HepG2 (cell line): ENCODE results near the gene SLC20A1. TPM values are rescaled to one million over a fixed set of nuclear protein-coding genes. Genes with fewer than 3 reads are reported as not detected.

ENCODE experiments used
- ARNT ChIP-seq: fragments of 450-650 bp; IDR thresholded peaks from 2 replicates; pipeline ENCODE4 v1.6.1; 2017
- CENPT ChIP-seq: sonication (generic); formaldehyde crosslinking; IDR thresholded peaks from 2 replicates; pipeline ENCODE4 v1.8.0; 2022; ENCODE audit warnings: low read depth, mild to moderate bottlenecking, moderate library complexity, missing genetic modification reagents
- JARID2 ChIP-seq: sonication (generic); formaldehyde crosslinking; IDR thresholded peaks from 2 replicates; pipeline ENCODE4 v1.8.1; 2023; ENCODE audit warnings: missing genetic modification reagents, inconsistent platforms; ENCODE audit not compliant: insufficient replicate concordance
- POLR2AphosphoS5 ChIP-seq: IDR thresholded peaks from 2 replicates; pipeline ENCODE4 v1.6.1; 2012; ENCODE audit warnings: low read depth, low read length
- RFX5 ChIP-seq: IDR thresholded peaks from 2 replicates; pipeline ENCODE4 v1.6.1; 2011; ENCODE audit warnings: low read depth, low read length, improper control_type of control experiment
- SMAD1 ChIP-seq: sonication (generic); formaldehyde crosslinking; IDR thresholded peaks from 2 replicates; pipeline ENCODE4 v1.4.0; 2020; ENCODE audit warnings: missing genetic modification reagents, low read depth, mild to moderate bottlenecking, borderline replicate concordance
- SRSF1 ChIP-seq: fragments of 200-400 bp; formaldehyde crosslinking; optimal IDR thresholded peaks from 2 replicates; pipeline ENCODE3; 2017; ENCODE audit warnings: mild to moderate bottlenecking, low read depth, low read length, moderate library complexity
- TP53 ChIP-seq: sonication (generic); formaldehyde crosslinking; conservative IDR thresholded peaks from 2 replicates; pipeline ENCODE4 v1.4.0; 2020; ENCODE audit warnings: missing genetic modification reagents
- ZNF225 ChIP-seq: sonication (generic); formaldehyde crosslinking; IDR thresholded peaks from 2 replicates; pipeline ENCODE4 v1.4.0; 2020; ENCODE audit warnings: mild to moderate bottlenecking, missing genetic modification reagents
- ZNF530 ChIP-seq: sonication (generic); formaldehyde crosslinking; IDR thresholded peaks from 2 replicates; pipeline ENCODE4 v1.5.0; 2020; ENCODE audit warnings: low read depth, mild to moderate bottlenecking, missing genetic modification reagents
- ZNF557 ChIP-seq: sonication (generic); formaldehyde crosslinking; IDR thresholded peaks from 2 replicates; pipeline ENCODE4 v1.4.0; 2020; ENCODE audit warnings: missing genetic modification reagents
- ZNF558 ChIP-seq: sonication (generic); formaldehyde crosslinking; IDR thresholded peaks from 2 replicates; pipeline ENCODE4 v1.9.0; 2022; ENCODE audit warnings: mild to moderate bottlenecking, missing genetic modification reagents, borderline replicate concordance
- ZNF563 ChIP-seq: sonication (generic); formaldehyde crosslinking; IDR thresholded peaks from 2 replicates; pipeline ENCODE4 v1.8.0; 2022; ENCODE audit warnings: mild to moderate bottlenecking, moderate library complexity, missing genetic modification reagents
- ZNF674 ChIP-seq: sonication (generic); formaldehyde crosslinking; IDR thresholded peaks from 2 replicates; pipeline ENCODE4 v1.5.0; 2020; ENCODE audit warnings: low read depth, mild to moderate bottlenecking, missing genetic modification reagents
- ZNF747 ChIP-seq: sonication (generic); formaldehyde crosslinking; IDR thresholded peaks from 2 replicates; pipeline ENCODE4 v1.8.1; 2023; ENCODE audit warnings: missing genetic modification reagents, mild to moderate bottlenecking, borderline replicate concordance
- polyA plus RNA-seq, 8 experiments: library from polyadenylated mRNA; depleted of rRNA in 3 of 8; stranded (reverse) in 7 of 8; unstranded in 1 of 8; fragments of >200 nt; fragmentation: Illumina TruSeq in 4 of 8; extraction: Trizol in 4 of 8; gene quantifications; 2 replicates each; pipeline versions ENCODE4 v1.2.1 to v1.2.3, GENCODE V29; 2011 to 2016; ENCODE audit warnings: low read depth in 4 of 8, missing spikeins in 1 of 8, mixed read lengths in 1 of 8; ENCODE audit not compliant: insufficient read depth in 1 of 8
- total RNA-seq, 5 experiments: library from RNA; depleted of rRNA; stranded (reverse); fragments of >200 nt; fragmentation: Illumina TruSeq; extraction: Trizol; gene quantifications; 2 replicates each; pipeline ENCODE4 v1.2.3, GENCODE V29; 2016; ENCODE audit warnings: low read depth in 1 of 5
- TF ChIP-seq, protein P1 (sequence below): sonication (generic); formaldehyde crosslinking; IDR thresholded peaks from 2 replicates; pipeline ENCODE4 v1.5.0; 2020; ENCODE audit warnings: missing genetic modification reagents, mild to moderate bottlenecking, borderline replicate concordance
- TF ChIP-seq, protein P2 (sequence below): sonication (generic); formaldehyde crosslinking; IDR thresholded peaks from 2 replicates; pipeline ENCODE4 v1.5.0; 2020; ENCODE audit warnings: missing genetic modification reagents
- TF ChIP-seq, protein P3 (sequence below): sonication (generic); formaldehyde crosslinking; IDR thresholded peaks from 2 replicates; pipeline ENCODE4 v1.9.0; 2021; ENCODE audit warnings: missing genetic modification reagents, mild to moderate bottlenecking, borderline replicate concordance
- TF ChIP-seq, protein P4 (sequence below): sonication (generic); formaldehyde crosslinking; IDR thresholded peaks from 2 replicates; pipeline ENCODE4 v1.8.1; 2023; ENCODE audit warnings: mild to moderate bottlenecking, missing genetic modification reagents, borderline replicate concordance
- TF ChIP-seq, protein P5 (sequence below): sonication (generic); formaldehyde crosslinking; IDR thresholded peaks from 2 replicates; pipeline ENCODE4 v1.4.0; 2020; ENCODE audit warnings: missing genetic modification reagents; ENCODE audit errors: not compliant biosample characterization
- TF ChIP-seq, protein P6 (sequence below): sonication (generic); formaldehyde crosslinking; IDR thresholded peaks from 2 replicates; pipeline ENCODE4 v1.5.1; 2020; ENCODE audit warnings: missing genetic modification reagents, mild to moderate bottlenecking, borderline replicate concordance
- TF ChIP-seq, protein P7 (sequence below): conservative IDR thresholded peaks from 2 replicates; pipeline ENCODE4 v1.6.1; 2018; ENCODE audit warnings: missing genetic modification reagents

The SLC20A1 gene
- total and polyA plus RNA-seq, 2 of the 13 experiments (the other 11 are each of a cell fraction or from before 2014, with no cell fraction given): 54.0 to 85.9 TPM

DNA sequence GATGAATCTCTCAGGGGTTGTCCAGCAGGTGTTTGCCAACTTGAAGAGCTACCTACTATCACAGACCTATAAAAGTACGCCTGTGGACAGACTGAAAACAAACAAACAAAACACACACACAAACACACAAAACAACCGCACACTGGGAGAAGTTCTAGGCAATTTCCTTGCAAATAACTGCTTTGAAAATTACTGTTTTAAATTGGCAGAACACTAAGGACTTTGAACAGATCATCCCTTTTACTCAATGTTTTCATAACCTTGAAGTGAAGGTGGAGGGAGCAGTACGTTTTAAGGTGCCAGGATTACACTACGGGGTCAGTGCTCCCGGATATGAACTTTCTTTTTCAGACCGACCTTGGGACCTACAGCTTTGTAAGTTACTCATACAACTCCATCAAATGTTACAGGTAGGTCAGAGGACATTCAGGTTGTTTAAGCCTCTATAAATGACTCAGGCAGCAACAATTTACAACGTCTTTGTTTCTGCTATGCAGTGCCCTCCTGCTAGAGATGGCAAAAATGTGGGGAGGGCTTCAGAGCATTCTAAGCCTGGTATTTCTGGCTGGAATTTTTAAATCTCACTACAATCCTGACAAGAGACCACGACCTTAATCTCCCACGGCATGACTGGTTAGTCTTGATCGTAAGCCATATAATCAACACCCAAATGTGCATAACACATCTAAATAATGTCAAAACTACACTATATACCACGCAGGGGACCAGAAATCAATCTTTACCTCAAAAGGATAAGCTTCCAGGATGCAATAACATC is 1.4 kb upstream of the SLC20A1 start (continued):
- TF ChIP-seq, protein P1, sequence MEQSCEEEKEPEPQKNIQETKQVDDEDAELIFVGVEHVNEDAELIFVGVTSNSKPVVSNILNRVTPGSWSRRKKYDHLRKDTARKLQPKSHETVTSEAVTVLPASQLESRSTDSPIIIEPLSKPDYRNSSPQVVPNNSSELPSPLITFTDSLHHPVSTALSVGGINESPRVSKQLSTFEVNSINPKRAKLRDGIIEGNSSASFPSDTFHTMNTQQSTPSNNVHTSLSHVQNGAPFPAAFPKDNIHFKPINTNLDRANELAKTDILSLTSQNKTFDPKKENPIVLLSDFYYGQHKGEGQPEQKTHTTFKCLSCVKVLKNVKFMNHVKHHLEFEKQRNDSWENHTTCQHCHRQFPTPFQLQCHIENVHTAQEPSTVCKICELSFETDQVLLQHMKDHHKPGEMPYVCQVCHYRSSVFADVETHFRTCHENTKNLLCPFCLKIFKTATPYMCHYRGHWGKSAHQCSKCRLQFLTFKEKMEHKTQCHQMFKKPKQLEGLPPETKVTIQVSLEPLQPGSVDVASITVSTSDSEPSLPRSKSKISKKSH: no peak
- no peak for TF ChIP-seq CENPT (CRISPR knock-in tag)
- TF ChIP-seq SRSF1: no peak
- no peak for TF ChIP-seq ZNF563 (CRISPR knock-in tag)
- TF ChIP-seq, protein P2, sequence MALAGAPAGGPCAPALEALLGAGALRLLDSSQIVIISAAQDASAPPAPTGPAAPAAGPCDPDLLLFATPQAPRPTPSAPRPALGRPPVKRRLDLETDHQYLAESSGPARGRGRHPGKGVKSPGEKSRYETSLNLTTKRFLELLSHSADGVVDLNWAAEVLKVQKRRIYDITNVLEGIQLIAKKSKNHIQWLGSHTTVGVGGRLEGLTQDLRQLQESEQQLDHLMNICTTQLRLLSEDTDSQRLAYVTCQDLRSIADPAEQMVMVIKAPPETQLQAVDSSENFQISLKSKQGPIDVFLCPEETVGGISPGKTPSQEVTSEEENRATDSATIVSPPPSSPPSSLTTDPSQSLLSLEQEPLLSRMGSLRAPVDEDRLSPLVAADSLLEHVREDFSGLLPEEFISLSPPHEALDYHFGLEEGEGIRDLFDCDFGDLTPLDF (CRISPR knock-in tag): no peak
- no peak for TF ChIP-seq ZNF747 (CRISPR knock-in tag)
- TF ChIP-seq JARID2 (CRISPR knock-in tag): no peak
- TF ChIP-seq, protein P3, sequence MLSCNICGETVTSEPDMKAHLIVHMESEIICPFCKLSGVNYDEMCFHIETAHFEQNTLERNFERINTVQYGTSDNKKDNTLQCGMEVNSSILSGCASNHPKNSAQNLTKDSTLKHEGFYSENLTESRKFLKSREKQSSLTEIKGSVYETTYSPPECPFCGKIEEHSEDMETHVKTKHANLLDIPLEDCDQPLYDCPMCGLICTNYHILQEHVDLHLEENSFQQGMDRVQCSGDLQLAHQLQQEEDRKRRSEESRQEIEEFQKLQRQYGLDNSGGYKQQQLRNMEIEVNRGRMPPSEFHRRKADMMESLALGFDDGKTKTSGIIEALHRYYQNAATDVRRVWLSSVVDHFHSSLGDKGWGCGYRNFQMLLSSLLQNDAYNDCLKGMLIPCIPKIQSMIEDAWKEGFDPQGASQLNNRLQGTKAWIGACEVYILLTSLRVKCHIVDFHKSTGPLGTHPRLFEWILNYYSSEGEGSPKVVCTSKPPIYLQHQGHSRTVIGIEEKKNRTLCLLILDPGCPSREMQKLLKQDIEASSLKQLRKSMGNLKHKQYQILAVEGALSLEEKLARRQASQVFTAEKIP (CRISPR knock-in tag): no peak
- TF ChIP-seq ZNF530 (CRISPR knock-in tag): no peak
- TF ChIP-seq POLR2AphosphoS5: peak; percentile 34; the same call in 1 of the 2 replicates
- TF ChIP-seq ZNF558 (CRISPR knock-in tag): no peak
- no peak for TF ChIP-seq RFX5
- TF ChIP-seq TP53 (CRISPR knock-in tag): no peak
- no peak for TF ChIP-seq ZNF674 (CRISPR knock-in tag)
- TF ChIP-seq, protein P4, sequence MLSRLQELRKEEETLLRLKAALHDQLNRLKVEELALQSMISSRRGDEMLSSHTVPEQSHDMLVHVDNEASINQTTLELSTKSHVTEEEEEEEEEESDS: 0 out of 2 replicates have a peak, but pooled peaks have one; percentile 5
- no peak for TF ChIP-seq ARNT
- TF ChIP-seq SMAD1: no peak
- TF ChIP-seq, protein P5, sequence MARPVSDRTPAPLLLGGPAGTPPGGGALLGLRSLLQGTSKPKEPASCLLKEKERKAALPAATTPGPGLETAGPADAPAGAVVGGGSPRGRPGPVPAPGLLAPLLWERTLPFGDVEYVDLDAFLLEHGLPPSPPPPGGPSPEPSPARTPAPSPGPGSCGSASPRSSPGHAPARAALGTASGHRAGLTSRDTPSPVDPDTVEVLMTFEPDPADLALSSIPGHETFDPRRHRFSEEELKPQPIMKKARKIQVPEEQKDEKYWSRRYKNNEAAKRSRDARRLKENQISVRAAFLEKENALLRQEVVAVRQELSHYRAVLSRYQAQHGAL (CRISPR knock-in tag): no peak
- TF ChIP-seq, protein P6, sequence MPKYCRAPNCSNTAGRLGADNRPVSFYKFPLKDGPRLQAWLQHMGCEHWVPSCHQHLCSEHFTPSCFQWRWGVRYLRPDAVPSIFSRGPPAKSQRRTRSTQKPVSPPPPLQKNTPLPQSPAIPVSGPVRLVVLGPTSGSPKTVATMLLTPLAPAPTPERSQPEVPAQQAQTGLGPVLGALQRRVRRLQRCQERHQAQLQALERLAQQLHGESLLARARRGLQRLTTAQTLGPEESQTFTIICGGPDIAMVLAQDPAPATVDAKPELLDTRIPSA: no peak
- no peak for TF ChIP-seq ZNF557 (CRISPR knock-in tag)
- no peak for TF ChIP-seq ZNF225 (CRISPR knock-in tag)
- TF ChIP-seq, protein P7, sequence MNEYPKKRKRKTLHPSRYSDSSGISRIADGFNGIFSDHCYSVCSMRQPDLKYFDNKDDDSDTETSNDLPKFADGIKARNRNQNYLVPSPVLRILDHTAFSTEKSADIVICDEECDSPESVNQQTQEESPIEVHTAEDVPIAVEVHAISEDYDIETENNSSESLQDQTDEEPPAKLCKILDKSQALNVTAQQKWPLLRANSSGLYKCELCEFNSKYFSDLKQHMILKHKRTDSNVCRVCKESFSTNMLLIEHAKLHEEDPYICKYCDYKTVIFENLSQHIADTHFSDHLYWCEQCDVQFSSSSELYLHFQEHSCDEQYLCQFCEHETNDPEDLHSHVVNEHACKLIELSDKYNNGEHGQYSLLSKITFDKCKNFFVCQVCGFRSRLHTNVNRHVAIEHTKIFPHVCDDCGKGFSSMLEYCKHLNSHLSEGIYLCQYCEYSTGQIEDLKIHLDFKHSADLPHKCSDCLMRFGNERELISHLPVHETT (CRISPR knock-in tag): 0 out of 2 replicates have a peak, but pooled peaks have one; percentile 44
